GM06990 (cell line): ENCODE results near the gene SPATA32.

Experiments used
- DNase-seq: peaks from one replicate; pipeline ENCODE4 v3.0.0-alpha.2; 2011; ENCODE audit not compliant: insufficient read length; ENCODE audit errors: extremely low read depth
- H3K27me3 ChIP-seq: replicated peaks from 2 replicates; pipeline ENCODE4 v1.6.0; 2011; ENCODE audit warnings: low read length; ENCODE audit not compliant: control insufficient read depth, insufficient read depth
- H3K36me3 ChIP-seq: 2 replicates; pipeline ENCODE4 v1.5.1; 2011; ENCODE audit warnings: low read length; ENCODE audit not compliant: control insufficient read depth, insufficient read depth
- H3K4me3 ChIP-seq: replicated peaks from 2 replicates; pipeline ENCODE4 v1.5.1; 2011; ENCODE audit warnings: low read depth, mild to moderate bottlenecking, control low read depth, low read length
- TF ChIP-seq, protein P1 (sequence below): IDR thresholded peaks from 2 replicates; pipeline ENCODE4 v1.5.1; 2011; ENCODE audit warnings: low read length, control low read depth, mild to moderate bottlenecking, inconsistent platforms; ENCODE audit not compliant: insufficient read depth, poor library complexity, severe bottlenecking

SPATA32 gene

DNA sequence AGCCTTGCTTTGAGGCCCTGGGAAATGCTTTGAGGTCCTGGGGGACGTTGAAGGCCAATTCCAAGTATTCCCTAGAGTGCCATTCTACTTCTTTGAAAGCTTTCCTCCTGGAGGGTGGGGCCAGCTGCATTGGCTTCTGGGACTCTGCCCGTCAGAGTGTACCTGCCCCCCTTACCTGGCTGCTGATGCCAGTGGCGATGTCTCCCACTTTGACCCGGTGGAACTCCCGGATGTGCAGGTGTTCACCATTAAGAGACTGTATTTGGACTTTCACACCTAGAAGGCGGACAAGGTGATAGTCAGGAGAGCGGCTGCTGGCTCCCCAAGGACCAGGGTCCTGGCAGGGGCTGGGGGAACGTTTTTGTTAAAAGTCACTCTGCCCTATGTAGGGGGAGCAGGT lies 3.1 kb upstream of the SPATA32 start:
- TF ChIP-seq, protein P1, sequence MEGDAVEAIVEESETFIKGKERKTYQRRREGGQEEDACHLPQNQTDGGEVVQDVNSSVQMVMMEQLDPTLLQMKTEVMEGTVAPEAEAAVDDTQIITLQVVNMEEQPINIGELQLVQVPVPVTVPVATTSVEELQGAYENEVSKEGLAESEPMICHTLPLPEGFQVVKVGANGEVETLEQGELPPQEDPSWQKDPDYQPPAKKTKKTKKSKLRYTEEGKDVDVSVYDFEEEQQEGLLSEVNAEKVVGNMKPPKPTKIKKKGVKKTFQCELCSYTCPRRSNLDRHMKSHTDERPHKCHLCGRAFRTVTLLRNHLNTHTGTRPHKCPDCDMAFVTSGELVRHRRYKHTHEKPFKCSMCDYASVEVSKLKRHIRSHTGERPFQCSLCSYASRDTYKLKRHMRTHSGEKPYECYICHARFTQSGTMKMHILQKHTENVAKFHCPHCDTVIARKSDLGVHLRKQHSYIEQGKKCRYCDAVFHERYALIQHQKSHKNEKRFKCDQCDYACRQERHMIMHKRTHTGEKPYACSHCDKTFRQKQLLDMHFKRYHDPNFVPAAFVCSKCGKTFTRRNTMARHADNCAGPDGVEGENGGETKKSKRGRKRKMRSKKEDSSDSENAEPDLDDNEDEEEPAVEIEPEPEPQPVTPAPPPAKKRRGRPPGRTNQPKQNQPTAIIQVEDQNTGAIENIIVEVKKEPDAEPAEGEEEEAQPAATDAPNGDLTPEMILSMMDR = no peak
- H3K36me3 ChIP-seq = peaks cover 45% of the 10 kb centered on the region
- no peaks in the 10 kb centered on the region for H3K27me3 ChIP-seq
- no peak for DNase-seq
- no peak overlapping the region for H3K4me3 ChIP-seq

DNA sequence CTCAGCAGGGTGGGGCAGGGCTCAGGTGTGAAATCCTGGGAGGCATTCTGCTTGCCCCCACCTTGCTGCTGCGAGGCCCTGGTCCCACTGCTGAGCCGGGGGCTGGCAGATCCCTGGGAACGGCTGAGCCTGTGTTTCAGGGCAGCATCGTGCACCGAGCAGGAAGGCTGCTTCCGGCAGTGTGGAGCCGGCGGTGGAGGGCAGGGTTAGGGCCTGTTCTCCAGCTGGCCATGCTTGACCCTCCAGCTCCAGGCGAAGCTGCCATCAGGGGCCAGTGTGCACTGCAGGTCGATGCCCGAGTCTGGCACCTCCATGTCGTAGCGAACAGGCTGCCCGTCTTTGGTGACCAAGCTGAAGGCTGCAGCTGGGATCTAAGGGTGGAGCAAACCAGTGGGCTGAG lies 2.5 kb upstream of the SPATA32 start:
- DNase-seq = no peak
- Histone ChIP-seq H3K4me3 (no peak overlapping the region), H3K27me3 (no peaks in the 10 kb centered on the region), H3K36me3 (peaks cover 43% of the 10 kb centered on the region)
- TF ChIP-seq, protein P1 = no peak

DNA sequence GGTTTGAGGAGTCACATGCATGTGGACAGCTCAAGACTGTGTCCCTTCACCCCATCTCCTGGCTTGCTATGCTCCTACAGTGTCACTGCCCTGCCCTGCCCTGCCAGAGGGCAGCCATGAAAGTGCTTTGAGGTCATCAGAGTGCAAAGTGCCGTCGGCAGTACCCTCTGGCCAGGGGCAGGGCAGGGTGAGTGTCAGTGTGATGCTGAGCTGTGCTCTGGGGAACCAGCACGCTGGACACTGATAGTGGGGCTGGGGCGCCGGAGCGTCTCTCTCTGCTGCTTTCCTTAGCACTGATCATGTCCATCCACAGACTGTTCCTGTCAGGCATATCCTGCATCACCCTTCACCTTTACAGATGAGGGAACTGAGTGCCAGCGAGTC lies 1.6 kb upstream of the SPATA32 start:
- TF ChIP-seq, protein P1 = no peak

DNA sequence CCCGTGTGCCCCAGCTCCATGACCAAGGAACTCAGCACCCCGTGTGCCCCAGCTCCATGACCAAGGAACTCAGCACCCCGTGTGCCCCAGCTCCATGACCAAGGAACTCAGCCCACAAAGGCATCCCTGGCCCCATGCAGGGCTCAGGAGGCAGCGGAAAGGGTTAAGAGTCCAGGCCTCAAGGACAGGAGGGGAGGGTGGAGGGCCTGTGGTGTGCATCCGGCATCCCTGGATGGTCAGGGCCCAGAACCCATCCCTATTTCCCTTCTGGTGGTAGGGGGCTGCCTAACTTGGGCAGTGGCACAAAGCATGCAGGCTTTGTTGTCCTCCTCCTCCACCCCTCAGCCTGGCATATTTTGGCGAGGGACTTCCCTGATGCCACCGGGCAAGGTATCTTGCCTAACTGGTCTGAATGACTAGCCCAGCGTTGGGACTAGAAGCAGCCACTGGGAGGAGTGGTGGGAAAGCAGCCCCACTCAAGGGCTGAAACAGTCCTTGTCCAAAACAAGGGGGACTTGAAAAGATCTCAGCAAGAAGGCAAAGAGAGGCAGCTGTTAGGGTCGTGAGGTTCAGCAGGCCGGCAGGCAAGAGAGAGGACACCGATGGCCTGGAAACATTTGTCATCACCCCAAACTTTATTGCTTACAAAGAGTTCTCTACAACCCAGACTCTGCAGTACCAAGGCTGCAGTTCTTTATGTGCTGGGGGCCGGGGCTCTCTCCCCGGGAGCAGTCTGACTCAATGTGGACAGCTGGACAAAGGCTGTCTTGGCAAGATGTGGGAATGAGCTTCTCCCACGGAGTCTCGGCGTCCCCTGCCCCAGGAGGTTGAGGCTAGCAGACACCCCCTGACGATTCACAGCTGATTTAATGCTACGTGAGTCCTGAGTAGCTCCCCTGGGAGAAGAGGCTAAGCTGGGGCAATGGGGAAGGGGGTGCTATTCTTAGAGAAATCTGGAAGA lies 902 bp upstream of the SPATA32 start:
- TF ChIP-seq, protein P1 = no peak
- Histone ChIP-seq H3K4me3 (peak overlapping the region; percentile 57), H3K36me3 (peaks cover 36% of the 10 kb centered on the region), H3K27me3 (no peaks in the 10 kb centered on the region)
- DNase-seq = no peak

More for the DNA sequence above, 1.6 kb upstream of the SPATA32 start:
- no peak overlapping the region for H3K4me3 ChIP-seq
- H3K36me3 ChIP-seq = peaks cover 40% of the 10 kb centered on the region
- DNase-seq = no peak
- H3K27me3 ChIP-seq = no peaks in the 10 kb centered on the region

DNA sequence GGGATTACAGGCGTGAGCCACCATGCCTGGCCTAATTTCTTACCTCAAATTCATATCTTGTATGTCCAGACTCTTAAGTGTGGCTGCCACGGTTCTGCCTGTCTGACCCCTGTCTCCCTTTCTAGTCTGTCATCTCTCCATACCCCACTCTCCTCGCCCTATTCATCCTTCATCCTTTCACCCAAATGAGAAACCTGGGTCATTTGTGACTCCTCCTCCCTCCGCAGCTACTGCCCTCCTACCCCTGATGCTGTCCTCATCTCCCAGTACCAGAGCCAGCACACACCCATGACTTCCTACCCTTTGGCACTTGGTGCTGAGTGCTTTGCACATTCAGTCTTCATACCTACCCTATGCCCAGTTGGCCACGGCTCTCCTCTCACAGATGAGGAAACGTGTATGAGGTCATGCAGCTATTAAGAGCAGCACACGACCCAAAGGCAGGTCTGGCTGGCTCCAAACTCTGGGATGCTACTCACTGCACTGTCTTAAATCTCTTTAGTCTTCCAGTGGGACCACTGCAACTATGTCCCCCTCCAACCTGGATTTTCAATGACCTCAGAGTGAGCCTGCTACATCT lies 1.6 kb downstream of the SPATA32 start:
- DNase-seq = no peak
- Histone ChIP-seq H3K27me3 (no peaks in the 10 kb centered on the region), H3K4me3 (no peak overlapping the region), H3K36me3 (peaks cover 19% of the 10 kb centered on the region)
- TF ChIP-seq, protein P1 = no peak
